ES-I3 (cell line): ENCODE data around the gene ATG9B.

ENCODE experiments used
- H3K36me3 ChIP-seq: 2 replicates; pipeline ENCODE4 v1.6.1; 2013; ENCODE audit warnings: mild to moderate bottlenecking, low read length, control low read depth, moderate library complexity; ENCODE audit not compliant: insufficient read depth
- H3K4me1 ChIP-seq: 2 replicates; pipeline ENCODE4 v1.6.1; 2013; ENCODE audit warnings: mild to moderate bottlenecking, control low read depth, low read length; ENCODE audit not compliant: insufficient read depth
- H3K9ac ChIP-seq: 2 replicates; pipeline ENCODE4 v1.6.1; 2013; ENCODE audit warnings: low read depth, mild to moderate bottlenecking, low read length, moderate library complexity
- H3K9me3 ChIP-seq: 2 replicates; pipeline ENCODE4 v1.6.1; 2013; ENCODE audit warnings: mild to moderate bottlenecking, low read length, moderate library complexity; ENCODE audit not compliant: control insufficient read depth, insufficient read depth

ATG9B gene

GRCh38 chr7:151024435-151025056 lies at the start of gene ATG9B:
Gene ATG9B (minus strand): TSS chr7:151024494. CDS start chr7:151024423, 71 bp downstream.
- Histone ChIP-seq H3K9ac (no peak within 1 kb of the TSS), H3K9me3 (no peaks in the 10 kb centered on the region), H3K36me3 (no peaks in the 10 kb centered on the region), H3K4me1 (peaks cover 11% of the 10 kb centered on the region; the same call in 1 of the 2 replicates)

DNA sequence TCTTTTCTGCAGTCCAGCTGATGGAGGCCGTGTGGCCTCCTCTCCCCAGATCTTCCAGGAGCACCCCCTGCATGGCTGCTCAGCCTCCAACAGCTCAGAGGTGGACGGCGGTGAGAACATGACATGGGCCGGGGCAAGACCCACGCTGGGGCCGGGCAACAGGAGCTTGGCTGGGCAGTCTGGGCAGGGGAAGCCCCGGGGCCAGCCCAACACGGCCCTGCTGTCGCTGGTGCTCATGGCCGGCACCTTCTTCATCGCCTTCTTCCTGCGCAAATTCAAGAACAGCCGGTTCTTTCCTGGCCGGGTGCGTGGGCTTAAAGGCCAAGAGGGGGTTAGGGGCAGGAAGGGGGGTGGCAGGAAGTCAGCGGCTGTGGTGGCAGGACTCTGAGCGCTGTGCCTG lies 49.7 kb upstream of the ATG9B start:
- Histone ChIP-seq H3K9ac (no peak overlapping the region), H3K36me3 (no peaks in the 10 kb centered on the region; the same call in 1 of the 2 replicates), H3K4me1 (peaks cover 13% of the 10 kb centered on the region; the same call in 1 of the 2 replicates), H3K9me3 (no peaks in the 10 kb centered on the region)

DNA sequence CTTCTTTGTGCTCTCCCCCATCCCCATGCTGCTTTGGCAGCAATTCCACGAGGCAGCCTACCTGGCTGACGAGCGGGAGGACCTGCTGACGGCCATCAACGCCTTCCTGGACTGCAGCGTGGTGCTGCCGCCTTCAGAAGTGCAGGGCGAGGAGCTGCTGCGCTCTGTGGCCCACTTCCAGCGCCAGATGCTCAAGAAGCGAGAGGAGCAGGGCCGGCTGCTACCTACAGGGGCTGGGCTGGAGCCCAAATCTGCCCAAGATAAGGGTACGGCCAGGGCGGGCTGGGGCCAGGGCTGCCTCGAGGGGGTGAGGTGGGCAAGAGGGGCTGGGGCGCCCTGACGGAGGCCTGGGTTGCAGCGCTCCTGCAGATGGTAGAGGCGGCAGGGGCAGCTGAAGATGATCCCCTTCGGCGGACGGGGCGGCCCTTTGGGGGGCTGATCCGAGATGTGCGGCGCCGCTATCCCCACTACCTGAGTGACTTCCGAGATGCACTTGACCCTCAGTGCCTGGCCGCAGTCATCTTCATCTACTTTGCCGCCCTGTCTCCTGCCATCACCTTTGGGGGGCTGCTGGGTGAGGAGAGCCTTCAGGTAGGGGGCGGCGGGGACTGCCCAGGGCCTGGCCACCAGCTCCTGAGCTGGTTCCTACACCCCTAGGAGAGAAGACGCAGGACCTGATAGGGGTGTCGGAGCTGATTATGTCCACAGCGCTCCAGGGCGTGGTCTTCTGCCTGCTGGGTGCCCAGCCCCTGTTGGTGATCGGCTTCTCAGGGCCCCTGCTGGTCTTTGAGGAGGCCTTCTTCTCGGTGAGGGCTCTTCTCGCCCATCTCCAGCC lies 47.0 kb upstream of the ATG9B start:
- H3K36me3 ChIP-seq = peaks cover 7% of the 10 kb centered on the region; the same call in 1 of the 2 replicates
- H3K9ac ChIP-seq = no peak overlapping the region
- peaks cover 13% of the 10 kb centered on the region for H3K4me1 ChIP-seq
- H3K9me3 ChIP-seq = no peaks in the 10 kb centered on the region

DNA sequence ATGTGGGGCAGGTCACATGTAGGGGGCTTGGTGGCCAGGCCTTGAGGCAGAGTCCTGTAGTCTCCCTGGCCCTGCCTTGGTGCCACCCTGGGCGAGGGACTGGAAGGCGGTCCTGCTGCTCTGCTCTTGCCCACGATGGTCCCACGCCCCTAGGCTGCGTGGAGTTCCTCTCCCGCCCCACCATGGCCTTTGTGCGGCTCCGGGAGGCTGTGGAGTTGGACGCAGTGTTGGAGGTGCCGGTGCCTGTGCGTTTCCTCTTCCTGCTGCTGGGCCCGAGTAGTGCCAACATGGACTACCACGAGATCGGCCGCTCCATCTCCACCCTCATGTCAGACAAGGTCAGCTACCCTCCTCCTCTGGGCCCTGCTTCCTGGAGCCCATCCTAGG lies 46.3 kb upstream of the ATG9B start:
- Histone ChIP-seq H3K9ac (no peak overlapping the region), H3K9me3 (no peaks in the 10 kb centered on the region), H3K4me1 (peaks cover 10% of the 10 kb centered on the region), H3K36me3 (peaks cover 7% of the 10 kb centered on the region; the same call in 1 of the 2 replicates)

GRCh38 chr7:151069841-151070573 lies 45.7 kb upstream of the ATG9B start:
- H3K9ac ChIP-seq = no peak overlapping the region
- no peaks in the 10 kb centered on the region for H3K9me3 ChIP-seq
- H3K4me1 ChIP-seq = peaks cover 10% of the 10 kb centered on the region
- H3K36me3 ChIP-seq = peaks cover 7% of the 10 kb centered on the region; the same call in 1 of the 2 replicates

- H3K36me3 ChIP-seq = peaks cover 7% of the 10 kb centered on the region; the same call in 1 of the 2 replicates
Observed at GRCh38 chr7:151068069-151068773, 43.9 kb upstream of the ATG9B start.

DNA sequence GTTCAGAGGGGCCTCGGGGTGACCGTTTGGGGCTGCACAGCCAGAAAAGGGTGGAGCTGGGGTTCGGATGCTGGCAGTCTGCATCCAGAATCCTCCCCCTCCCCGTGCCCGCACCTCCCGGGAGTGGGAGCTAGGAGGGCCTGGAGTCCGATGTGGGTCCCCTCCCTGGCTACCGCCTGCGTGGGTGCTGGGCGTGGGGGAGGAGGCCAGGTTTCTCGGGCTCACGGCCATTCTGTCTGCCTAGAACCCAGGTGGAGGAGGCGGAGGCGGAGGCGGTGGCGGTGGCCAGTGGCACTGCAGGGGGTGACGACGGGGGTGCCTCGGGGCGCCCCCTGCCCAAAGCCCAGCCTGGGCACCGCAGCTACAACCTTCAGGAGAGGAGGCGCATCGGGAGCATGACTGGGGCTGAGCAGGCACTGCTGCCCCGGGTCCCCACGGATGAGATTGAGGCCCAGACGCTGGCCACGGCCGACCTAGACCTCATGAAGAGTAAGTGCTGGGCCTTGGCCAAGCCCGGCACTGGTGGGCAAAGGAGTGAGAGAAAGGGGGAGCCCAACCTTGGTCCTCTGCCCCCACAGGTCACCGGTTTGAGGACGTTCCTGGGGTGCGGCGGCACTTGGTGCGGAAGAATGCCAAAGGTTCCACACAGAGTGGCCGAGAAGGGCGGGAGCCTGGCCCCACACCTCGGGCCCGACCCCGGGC lies 42.1 kb upstream of the ATG9B start:
- Histone ChIP-seq H3K36me3 (peaks cover 7% of the 10 kb centered on the region; the same call in 1 of the 2 replicates), H3K4me1 (peaks cover 10% of the 10 kb centered on the region), H3K9me3 (no peaks in the 10 kb centered on the region), H3K9ac (no peak overlapping the region)

More at GRCh38 chr7:151068069-151068773, 43.9 kb upstream of the ATG9B start:
- Histone ChIP-seq H3K9me3 (no peaks in the 10 kb centered on the region), H3K9ac (no peak overlapping the region), H3K4me1 (peaks cover 10% of the 10 kb centered on the region)

GRCh38 chr7:151065516-151065915 lies 41.2 kb upstream of the ATG9B start:
- H3K9ac ChIP-seq = no peak overlapping the region
- H3K4me1 ChIP-seq = peaks cover 10% of the 10 kb centered on the region
- H3K9me3 ChIP-seq = no peaks in the 10 kb centered on the region
- H3K36me3 ChIP-seq = peaks cover 7% of the 10 kb centered on the region; the same call in 1 of the 2 replicates

GRCh38 chr7:151064993-151065392 lies 40.7 kb upstream of the ATG9B start:
- Histone ChIP-seq H3K9me3 (no peaks in the 10 kb centered on the region), H3K4me1 (peaks cover 10% of the 10 kb centered on the region), H3K9ac (no peak overlapping the region), H3K36me3 (peaks cover 7% of the 10 kb centered on the region; the same call in 1 of the 2 replicates)

DNA sequence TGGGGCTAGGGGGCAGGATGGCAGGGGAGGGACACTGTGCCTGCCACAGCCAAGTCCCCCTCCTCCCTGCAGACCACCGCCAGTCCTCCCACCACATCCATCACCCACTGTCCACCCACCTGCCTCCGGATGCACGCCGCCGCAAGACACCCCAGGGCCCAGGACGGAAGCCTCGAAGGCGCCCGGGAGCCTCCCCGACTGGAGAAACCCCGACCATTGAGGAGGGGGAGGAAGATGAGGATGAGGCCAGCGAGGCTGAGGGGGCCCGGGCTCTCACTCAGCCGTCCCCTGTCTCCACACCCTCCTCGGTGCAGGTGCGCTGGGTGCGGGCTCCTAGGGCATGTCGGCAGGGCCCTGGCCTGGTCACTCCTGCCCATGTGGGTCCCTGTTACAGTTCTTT lies 40.2 kb upstream of the ATG9B start:
- Histone ChIP-seq H3K36me3 (peaks cover 7% of the 10 kb centered on the region; the same call in 1 of the 2 replicates), H3K9me3 (no peaks in the 10 kb centered on the region), H3K4me1 (peaks cover 10% of the 10 kb centered on the region), H3K9ac (no peak overlapping the region)

DNA sequence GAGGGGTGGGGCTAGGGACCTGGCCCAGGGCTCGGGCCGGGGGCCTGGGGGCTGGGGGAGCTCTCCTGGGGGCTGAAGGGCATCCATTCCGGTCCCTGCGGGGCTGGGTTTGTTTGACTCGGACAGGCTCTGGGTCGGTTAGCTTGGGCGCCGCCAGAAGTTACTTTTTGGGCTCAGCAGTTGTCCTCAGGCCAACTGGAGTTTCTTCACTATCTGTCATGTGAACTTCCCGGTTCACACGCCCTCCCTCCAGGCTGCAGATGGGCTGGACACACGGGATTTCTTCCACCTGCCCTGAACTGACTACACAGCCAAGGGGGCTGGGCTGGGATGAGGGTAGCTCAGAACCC lies 38.9 kb upstream of the ATG9B start:
- no peaks in the 10 kb centered on the region for H3K9me3 ChIP-seq
- peaks cover 10% of the 10 kb centered on the region for H3K4me1 ChIP-seq
- peak overlapping the region; percentile 49; the same call in 1 of the 2 replicates for H3K9ac ChIP-seq
- peaks cover 7% of the 10 kb centered on the region; the same call in 1 of the 2 replicates for H3K36me3 ChIP-seq

- peak overlapping the region; percentile 36 for H3K9ac ChIP-seq
- peaks cover 7% of the 10 kb centered on the region; the same call in 1 of the 2 replicates for H3K36me3 ChIP-seq
- peaks cover 4% of the 10 kb centered on the region for H3K4me1 ChIP-seq
- no peaks in the 10 kb centered on the region for H3K9me3 ChIP-seq
Observed at GRCh38 chr7:151062399-151063211, 38.3 kb upstream of the ATG9B start.

GRCh38 chr7:151062111-151062398 lies 37.8 kb upstream of the ATG9B start:
- no peaks in the 10 kb centered on the region for H3K9me3 ChIP-seq
- H3K4me1 ChIP-seq = no peaks in the 10 kb centered on the region
- peak overlapping the region; percentile 72; the same call in 1 of the 2 replicates for H3K9ac ChIP-seq
- H3K36me3 ChIP-seq = 0 out of 2 replicates have a peak, but pooled peaks cover 2% of the 10 kb centered on the region
